Measurements from ENCODE around the gene USP34.

DNA sequence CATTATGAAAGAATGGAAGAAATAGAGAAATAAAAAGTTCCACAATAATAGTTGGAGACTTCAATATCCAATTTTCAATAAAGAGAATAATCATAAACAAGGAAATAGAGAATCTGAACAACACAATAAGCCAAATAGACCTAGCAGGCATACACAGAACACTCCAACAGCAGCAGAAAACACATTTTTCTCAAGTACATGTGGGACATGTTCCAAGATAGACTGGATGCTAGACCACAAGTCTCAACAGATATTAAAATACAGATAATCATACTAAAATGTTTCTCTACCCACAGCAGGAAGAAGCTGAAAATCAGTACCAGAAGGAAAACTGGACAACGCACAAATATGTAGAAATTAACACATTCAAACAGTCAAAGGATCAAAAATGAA is 113.9 kb downstream of the USP34 start:
- TF ChIP-seq, protein P1, sequence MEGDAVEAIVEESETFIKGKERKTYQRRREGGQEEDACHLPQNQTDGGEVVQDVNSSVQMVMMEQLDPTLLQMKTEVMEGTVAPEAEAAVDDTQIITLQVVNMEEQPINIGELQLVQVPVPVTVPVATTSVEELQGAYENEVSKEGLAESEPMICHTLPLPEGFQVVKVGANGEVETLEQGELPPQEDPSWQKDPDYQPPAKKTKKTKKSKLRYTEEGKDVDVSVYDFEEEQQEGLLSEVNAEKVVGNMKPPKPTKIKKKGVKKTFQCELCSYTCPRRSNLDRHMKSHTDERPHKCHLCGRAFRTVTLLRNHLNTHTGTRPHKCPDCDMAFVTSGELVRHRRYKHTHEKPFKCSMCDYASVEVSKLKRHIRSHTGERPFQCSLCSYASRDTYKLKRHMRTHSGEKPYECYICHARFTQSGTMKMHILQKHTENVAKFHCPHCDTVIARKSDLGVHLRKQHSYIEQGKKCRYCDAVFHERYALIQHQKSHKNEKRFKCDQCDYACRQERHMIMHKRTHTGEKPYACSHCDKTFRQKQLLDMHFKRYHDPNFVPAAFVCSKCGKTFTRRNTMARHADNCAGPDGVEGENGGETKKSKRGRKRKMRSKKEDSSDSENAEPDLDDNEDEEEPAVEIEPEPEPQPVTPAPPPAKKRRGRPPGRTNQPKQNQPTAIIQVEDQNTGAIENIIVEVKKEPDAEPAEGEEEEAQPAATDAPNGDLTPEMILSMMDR (IDR thresholded peaks at IDR 0.05), result no peak
- no peak for TF ChIP-seq POLR2A (IDR thresholded peaks at IDR 0.05)
- no peak for TF ChIP-seq EP300 (IDR thresholded peaks at IDR 0.05)

Data from ovary (tissue), 3 donors.